HT-29 (cell line): Measurements from ENCODE around the gene SALL1. TPM values are rescaled to one million over a fixed set of nuclear protein-coding genes. Genes with fewer than 3 reads are reported as not detected.

Source experiments
- DNase-seq: peaks from one replicate; pipeline ENCODE4 v3.0.0-alpha.2; 2015; ENCODE audit warnings: low spot score
- total RNA-seq: library from RNA; depleted of rRNA; stranded (reverse); fragments of >200 nt; shearing (Covaris generic); gene quantifications from 2 replicates; pipeline ENCODE4 v1.2.3, GENCODE V29; 2014

SALL1 gene
- total RNA-seq, 1 experiment from 2014 or later: not detected

- no peak for DNase-seq
These were observed 6.6 kb upstream of the SALL1 start for GRCh38 chr16:51157698-51158097.

- DNase-seq: no peak
These were observed 5.7 kb upstream of the SALL1 start for GRCh38 chr16:51156807-51157200.

GRCh38 chr16:51155820-51156806 lies 5.0 kb upstream of the SALL1 start:
- DNase-seq: no peak

GRCh38 chr16:51155199-51155607 lies 4.1 kb upstream of the SALL1 start:
- DNase-seq: no peak

GRCh38 chr16:51154271-51155171 lies 3.5 kb upstream of the SALL1 start:
- DNase-seq: no peak

GRCh38 chr16:51153577-51154031 lies 2.5 kb upstream of the SALL1 start:
- DNase-seq: no peak

- no peak for DNase-seq
These were observed 1.9 kb upstream of the SALL1 start for GRCh38 chr16:51152691-51153576.

- DNase-seq: no peak
These were observed 1.0 kb upstream of the SALL1 start for GRCh38 chr16:51151961-51152663.

- no peak for DNase-seq
These were observed 428 bp upstream of the SALL1 start for GRCh38 chr16:51151435-51151960.

- no peak for DNase-seq
These were observed 744 bp downstream of the SALL1 start for GRCh38 chr16:51150165-51150887.

GRCh38 chr16:51149721-51150164 lies 1.3 kb downstream of the SALL1 start:
- DNase-seq: no peak

- DNase-seq: no peak
These were observed 1.8 kb downstream of the SALL1 start for GRCh38 chr16:51149251-51149661.

- DNase-seq: no peak
These were observed 2.3 kb downstream of the SALL1 start for GRCh38 chr16:51148678-51149228.

- DNase-seq: no peak
These were observed 3.0 kb downstream of the SALL1 start for GRCh38 chr16:51147776-51148677.

GRCh38 chr16:51146256-51146924 lies 4.7 kb downstream of the SALL1 start:
- DNase-seq: no peak

GRCh38 chr16:51144203-51144602 lies 6.9 kb downstream of the SALL1 start:
- no peak for DNase-seq

GRCh38 chr16:51143196-51143977 lies 7.7 kb downstream of the SALL1 start:
- DNase-seq: no peak
